Tongue (tissue), 2 donors: ENCODE results near the gene CDKAL1. TPM values are rescaled to one million over a fixed set of nuclear protein-coding genes. Genes with fewer than 3 reads are reported as not detected.
A peak's percentile ranks its signal among the peaks of the same experiment; 100 is the strongest.

Source experiments
- DNase-seq: peaks from one replicate; pipeline ENCODE4 v3.0.0-alpha.2; 2015
- total RNA-seq: library from RNA; depleted of rRNA; stranded (reverse); fragments of >200 nt; gene quantifications from one replicate; pipeline ENCODE4 v1.2.3, GENCODE V29; 2014

CDKAL1 gene
- total RNA-seq, 1 donor from 2014 or later, result 36.5 TPM

DNA sequence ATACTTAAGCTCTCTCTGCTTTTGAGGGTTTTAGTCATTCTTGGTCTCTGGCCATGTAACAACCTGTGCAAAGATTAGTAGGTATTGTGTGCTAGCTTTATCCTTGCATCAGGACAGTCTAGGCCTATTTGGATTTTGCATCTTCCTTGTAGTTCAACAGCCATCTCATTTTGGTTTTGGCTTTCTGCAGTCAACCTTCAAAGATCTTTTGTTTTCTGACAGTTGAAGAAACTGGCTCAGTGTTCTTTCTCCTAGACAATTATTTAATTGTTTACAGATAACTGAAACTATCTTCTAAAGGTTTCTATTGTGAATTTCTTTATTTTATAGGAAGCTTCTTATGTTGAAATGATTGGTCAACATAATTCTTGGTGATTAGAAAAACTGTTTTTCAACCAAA, 307.5 kb downstream of the CDKAL1 start:
- no peak for DNase-seq

DNA sequence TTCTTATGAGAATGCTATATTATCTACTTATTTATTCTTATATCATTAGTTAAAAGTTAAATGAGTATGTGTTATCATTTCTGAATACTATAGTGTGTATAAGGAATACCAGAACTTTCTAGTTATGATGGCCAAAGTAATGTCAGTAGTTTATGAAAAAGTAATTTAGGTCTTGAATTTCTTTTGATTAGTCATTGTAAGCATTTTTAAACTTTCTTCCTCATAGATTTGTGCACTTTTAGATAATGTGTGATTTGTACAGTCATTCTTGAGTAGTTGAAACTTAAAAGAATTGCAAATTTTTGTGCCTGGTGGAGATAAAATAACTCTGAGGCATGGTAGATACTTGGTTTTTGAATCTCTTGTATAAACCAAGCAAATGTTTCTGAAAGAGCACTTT, 311.3 kb downstream of the CDKAL1 start:
- DNase-seq, result no peak

DNA sequence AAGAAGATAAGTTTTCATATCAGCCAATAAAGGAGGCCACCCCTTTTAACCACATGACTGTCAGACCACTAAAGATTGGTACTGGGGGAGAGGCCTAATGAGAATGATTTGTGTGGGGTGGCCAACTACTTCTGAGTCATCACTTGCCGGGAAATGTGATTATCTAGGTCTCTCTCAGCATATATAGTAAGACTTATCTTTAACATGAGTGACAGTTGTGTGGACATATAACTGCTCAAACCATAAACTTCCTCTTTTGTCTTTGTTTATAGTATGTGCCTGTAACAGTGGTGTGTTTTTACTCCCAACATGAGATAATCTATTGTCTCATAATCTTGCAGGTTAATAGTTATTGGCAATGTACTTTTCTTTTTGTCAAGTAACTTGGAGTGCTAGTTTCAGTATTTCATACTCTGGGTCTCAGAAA, 312.4 kb downstream of the CDKAL1 start:
- DNase-seq, result no peak

DNA sequence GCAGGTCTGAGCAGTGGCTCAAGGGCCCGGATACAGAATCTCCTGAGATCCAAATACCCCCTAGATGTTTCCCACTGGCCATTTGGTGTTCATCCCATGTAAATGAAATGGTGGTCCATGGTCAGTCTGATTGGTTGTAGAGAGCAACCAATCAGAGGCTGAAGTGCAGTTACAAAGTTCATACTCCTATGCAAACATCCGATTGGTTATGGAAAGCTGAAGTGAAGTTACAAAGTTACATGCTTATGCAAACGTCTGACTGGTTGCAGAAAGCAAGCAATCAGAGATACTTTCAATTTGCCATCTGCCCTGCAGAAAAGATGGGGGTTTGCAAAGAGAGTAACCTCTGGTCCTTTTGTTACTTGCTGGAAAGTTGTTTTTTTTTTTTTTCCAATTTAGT, 313.6 kb downstream of the CDKAL1 start:
- DNase-seq, result no peak

DNA sequence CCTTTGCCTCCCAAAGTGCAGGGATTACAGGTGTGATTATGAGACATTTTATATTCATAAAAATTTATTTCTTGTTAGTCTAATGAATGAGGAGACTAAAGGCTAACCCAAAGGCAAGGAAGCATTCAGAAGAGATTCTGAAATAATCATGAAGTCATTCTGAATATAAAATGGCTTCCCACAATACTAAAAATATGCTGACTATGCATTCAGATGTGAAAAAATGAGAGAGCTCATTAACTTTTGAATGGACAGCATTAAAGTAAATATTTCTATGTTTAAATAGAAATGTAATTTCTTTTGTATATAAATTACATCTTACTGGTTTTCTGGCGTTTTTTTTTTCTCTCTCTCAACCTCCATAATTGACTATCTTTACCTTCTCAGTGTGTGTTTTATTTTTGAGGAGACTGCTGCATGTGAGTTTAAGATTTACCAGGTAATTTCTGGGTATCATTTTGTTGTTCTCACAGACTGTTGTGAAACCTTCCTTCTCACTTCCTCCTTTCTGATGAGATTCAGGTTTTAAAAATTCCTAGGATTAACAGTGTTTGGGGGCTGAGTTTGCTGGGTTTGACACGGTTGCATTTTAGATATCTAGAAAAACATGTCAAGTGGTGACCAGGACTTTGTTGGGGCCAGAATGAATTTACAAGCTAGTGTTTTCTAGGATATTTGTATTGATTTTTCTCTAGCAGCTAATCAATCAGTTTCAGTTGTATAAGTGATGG, 316.6 kb downstream of the CDKAL1 start:
- no peak for DNase-seq

DNA sequence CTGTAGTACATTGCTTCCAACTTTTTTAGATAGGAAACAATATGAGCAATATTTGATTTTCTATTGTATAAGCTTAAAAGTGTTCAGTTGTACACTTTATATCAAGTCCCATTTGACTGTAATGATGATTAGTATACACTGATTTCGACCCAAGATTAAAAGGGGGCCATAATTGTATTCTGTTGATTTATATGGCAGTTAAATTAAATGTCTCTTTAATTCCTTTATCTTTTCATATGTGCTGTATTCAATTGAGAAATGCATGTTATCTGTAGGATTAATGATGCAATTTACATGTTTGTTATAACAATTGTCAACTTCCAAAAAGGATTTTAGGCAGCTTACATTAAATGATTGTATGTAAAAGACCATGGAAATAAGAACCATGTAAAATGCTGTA, 317.5 kb downstream of the CDKAL1 start:
- DNase-seq, result no peak

DNA sequence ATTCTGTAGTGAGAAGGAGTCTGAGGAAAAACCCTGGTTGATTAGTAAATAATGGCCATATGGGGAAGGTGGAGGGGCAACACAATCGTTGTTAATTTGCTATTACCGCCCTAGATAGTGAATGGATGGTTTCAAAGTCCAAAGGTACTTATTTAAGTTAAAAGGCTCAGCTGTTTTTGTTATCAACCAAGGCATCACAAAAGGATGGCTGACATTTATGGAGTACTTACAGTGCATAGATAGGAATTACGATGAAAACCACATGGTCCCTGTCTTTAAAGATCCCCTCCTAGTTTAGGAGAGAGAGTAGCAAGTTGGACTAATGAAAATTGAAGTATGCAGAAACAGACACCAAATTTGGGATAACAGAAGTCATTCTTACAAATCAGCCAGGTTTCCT, 319.6 kb downstream of the CDKAL1 start:
- no peak for DNase-seq

DNA sequence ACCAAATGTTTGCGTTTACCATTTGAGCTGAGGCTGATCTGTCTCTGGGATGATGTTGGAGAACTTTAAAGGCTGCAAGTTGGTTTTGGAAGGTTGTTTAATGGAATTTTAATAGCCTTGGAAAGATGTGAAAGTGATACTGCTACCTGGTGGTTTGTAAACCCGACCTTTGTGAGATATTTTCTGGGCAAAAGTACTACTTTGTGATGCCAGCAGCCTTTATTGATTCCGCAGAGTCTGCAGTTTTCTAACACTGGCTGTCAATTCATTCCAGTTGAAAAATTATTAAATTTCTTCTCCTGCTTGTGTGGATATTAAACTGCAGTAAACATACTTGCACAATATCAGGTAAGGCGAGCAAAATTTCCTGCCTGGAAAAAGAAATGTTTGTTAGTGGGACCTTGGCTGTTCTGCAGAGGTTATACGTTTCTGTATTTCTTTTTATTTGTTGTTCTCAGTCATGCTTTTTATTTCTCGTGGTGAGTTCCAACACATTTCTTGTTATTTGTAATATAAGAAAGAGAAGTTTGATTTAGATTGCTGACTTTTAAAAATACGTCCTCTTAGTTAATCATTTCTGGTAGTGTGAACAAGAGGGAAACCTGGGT, 322.5 kb downstream of the CDKAL1 start:
- DNase-seq, result no peak

DNA sequence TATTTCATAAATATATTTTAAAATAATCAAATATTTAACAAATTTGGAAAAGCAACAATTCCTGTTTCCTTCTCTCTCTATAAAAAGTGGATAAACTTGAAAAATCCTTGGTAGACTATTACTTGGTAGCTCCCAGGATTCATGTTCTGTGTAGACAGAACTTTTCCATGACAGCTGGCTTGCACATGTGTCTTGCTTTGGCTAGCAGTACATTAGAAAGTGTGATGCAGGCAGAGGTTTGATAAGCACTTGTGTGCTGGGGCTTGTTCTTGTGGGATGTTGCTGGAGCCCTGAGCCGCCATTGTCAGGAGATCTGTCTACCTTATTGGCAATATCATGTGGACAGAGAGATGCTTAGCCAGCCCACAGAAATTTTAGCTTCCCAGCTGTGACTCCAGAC, 327.2 kb downstream of the CDKAL1 start:
- peak; percentile 22 for DNase-seq

DNA sequence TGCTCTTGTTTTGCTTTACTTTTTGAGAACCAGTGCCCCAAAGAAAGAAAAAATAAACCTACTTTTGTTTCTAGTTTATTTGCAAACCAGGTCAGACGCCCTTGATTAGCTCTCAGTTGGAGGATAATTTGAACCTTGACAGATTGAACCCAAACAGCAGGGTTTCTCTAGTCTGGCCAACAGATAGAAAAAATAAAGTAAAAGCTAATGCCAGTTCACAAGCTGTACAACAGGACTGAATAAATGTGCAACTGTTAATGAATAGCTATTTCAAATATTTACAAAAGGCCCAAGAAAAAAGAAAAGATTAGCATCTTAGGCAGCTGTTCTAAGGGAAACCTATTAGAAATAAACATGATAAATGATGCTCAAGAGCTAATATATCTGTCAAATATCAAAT, 331.8 kb downstream of the CDKAL1 start:
- DNase-seq, result no peak

DNA sequence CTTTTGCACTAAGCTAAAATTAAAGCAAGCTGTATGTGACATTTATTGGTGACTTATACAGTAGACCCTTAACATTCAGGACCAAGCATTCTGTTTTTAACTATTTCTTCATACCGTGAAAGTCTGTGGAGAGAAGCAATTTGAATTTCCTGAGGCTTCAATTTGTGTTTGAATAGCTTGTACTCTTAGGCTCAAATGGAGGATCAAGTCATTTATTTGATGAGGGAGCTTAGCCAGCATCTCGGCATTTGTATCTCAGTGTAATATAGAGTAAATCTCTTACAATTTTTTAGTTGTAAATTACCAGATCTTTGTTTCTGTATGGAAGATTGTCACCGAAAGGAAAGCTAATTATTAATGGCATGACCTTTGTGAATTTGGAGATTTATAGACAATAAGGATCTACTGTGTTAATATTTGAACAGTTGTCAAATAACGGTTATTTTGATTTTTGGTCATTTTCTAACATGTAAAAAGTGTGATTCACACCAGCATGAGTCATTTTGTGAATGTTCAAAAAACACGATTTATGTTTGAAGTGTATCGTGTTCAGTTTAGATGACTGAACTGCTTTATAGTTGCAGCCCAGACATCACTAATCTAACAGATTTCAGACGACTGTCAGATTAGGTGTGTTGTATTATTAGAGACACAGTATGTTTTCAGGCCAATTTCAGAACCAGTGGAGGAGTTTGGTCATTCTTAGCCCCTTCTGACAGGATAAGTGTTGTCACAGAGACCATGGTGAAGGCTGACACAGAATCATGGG, 332.9 kb downstream of the CDKAL1 start:
- DNase-seq, result no peak

DNA sequence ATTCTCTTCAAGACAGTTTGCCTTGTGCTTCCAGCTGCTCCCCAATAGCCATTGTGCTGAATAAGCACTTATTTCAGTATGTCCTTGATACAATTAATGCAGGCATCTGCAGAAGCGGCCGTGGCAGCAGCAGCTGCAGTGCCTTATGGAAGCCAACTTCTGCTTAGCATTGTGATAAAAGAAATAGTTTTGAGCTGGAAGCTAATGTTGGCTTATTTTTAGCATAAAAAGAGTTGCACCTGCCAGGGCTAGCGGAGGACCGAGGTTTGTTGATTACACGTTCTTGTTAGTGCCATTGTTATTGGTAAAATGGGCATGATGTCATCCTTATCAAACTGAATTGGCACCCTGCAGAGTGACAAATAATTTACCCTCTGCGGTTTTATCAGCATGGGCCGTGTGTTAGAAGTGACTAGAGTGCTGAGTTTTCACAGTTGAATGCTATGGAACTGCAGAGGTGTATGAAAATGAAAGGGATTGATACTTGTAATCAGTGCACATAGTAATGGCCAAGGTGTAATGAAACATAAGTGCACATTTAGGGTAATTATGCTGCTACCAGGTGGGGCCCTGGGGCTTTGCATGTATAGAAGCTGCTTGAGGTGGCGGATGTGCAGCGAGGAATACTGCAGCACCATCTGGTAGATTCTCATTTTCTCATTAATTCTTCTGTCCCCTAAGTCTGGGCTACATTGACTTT, 334.3 kb downstream of the CDKAL1 start:
- DNase-seq, result peak; percentile 74

DNA sequence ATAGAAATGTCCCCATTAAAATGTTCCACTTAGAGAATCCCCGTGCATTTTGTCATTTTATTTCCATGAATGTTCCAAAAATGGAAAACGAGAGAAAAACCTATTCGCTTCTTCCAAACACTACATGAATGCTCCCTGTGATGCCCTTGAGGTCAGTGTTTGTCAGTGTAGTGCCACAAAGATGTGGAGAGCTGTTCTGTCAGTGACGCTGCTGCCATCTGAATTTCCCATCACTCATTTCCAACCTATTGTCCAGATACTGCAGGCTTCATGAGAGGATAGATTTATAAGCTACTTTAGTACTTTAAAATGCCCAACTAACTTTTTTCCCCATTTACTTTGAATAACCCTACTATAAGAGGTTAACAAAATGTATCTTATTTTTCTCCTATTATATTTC, 335.8 kb downstream of the CDKAL1 start:
- DNase-seq, result no peak

DNA sequence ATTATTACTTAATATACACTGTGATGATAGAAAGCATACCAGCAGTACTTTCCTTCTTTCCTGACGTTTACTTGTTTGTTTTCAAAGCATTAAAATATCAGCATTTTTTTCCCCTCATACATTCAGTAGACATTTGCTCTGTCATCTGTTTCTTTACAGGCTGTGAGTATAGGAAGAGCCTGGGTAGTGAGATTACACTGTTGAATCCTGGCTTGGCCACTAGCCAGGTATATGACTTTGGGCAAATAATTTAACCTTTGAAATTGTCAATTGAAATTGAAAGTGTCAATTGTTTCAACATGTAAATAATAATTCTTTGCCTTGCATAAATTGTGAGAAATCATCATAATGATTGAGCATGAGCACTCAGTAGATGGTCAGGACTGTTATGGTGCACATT, 336.2 kb downstream of the CDKAL1 start:
- DNase-seq, result no peak

DNA sequence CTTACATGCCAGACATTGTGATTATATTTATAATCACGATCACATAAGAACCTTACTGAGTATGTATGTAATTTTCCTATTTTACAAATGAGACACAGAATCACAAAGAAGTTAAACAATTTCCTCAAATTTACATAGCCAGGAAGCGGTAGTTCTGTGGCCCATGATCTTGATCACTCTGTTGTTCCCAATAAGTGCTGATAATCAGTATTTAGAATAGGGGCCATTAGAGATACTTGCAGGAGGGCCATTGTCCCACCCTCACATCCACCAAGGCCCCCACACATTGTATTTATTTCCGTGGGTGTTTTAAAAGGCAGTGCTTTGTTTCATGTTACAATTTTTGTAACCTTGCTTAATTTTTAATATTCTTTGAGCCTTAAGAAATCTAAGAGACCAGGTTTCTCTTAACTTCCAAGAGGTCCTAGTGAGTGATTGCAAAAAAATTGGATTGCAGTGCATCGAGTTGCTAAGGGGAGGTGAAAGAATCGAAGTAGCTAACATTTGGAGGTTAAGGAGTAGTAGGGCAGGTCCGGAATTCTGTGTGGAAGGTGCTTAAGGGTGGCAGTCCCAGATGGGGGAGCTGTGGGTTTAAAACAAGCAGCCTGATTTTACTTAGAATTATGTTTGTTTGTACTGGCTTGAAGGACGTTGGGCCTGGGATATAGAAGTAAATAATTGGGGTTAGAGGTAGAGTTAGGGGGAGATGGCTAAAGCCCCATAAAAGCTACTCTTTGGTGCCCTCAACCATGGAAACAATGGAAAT, 339.4 kb downstream of the CDKAL1 start:
- DNase-seq, result no peak

DNA sequence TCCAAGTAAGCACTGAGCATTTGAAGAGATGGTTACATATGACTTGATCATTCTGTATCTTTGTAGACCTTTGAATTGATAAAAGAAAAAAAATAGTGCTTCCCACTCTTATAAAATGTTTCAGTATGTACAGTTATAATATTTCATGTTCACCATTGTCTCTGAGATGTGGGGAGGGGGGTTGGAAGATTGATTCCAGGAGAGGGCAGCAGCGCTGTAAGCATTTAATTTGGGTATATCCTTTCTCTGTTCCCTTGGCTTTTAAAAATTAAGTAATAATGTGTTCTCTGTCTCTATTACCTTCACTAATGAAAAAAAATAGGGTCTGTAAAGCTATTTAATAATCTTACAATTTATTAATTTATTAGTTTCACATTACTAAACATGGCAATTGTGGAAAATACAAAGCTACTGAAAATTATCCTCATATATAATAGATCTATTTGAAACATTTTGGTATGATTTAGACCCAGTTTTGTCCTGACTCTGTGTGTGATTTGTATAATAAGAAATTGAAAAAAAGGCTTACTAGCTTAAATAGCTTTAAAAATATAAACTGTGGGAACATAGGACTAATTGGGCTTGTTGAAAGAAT, 341.2 kb downstream of the CDKAL1 start:
- DNase-seq, result peak; percentile 66

DNA sequence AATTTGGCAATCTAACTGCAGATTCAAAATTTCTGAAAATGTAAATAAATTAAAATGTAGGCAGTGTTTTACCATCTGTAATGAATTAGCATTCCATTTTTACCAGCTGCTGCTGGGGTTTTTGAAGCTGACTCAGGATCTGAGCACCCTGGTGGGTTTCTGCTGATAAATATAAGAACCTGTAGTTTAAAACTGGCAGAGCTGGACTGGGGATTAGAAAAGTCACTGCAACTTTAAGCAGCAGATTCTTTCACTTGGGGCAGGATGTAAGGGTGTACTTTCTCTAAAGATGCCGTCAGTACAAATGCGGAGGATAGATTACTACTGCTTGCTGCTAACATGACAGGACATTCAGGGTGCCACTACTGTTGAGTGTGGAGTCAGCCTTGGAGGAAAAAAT, 341.8 kb downstream of the CDKAL1 start:
- DNase-seq, result peak; percentile 27

DNA sequence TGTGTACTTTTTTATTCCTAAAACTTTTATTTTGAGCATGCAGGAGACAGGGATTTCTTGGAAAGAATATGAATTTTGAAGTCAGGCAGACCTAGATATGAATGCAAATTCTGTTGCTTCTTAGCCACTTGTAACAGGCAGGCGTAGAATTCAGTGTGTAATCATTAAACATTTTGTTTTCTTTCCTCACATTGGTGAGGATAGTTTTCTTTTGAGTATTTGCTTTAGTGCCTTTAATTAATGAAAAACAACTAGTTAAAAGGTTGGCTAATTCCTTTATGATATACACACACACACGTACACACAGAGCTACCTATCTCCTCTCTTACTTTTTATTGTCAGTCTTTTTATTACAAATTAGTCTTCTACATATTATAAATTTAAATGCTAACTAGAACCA, 342.3 kb downstream of the CDKAL1 start:
- DNase-seq, result no peak

DNA sequence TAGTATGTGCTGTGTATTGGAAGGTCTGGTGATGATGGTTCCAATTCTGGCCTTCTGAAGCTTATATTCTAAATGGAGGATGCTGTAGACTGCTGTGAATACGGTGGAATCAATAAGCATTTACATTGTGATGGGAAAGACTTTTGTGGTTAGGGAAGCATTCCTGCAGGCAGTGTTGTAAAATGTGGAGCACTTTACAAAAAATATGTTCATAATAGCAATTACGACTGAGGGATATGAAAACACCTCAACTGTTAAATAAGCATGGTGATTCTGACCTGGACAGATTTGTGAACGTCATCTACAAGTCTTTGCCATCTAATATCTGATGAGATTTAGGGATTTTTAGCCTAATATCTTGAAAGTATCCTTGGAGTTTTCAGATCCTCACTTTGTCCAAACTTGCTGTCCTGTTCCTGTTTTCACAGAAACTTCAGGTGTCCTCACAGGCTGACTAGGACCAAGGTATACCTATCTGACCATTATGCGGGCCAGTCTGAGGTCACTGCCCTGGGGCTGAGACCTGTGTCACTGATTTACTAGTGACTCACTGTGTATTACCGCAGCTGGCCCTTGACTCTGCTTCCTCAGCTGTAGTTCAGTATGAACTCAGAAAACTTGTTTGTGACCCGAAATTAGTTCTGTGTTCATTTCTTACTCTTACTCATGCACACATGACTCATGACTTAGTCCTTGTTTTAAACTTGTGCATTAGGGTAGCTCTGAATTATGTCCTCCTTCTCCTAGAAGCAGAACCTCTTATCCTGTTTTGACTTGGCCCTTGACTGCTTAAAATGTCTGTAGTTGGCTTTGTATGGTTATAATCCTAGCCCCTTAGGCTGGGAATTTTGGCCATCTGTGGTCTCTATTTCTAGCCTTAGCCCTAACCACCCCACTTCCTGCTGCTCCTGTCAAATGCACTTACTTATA, 343.0 kb downstream of the CDKAL1 start:
- peak; percentile 7 for DNase-seq

DNA sequence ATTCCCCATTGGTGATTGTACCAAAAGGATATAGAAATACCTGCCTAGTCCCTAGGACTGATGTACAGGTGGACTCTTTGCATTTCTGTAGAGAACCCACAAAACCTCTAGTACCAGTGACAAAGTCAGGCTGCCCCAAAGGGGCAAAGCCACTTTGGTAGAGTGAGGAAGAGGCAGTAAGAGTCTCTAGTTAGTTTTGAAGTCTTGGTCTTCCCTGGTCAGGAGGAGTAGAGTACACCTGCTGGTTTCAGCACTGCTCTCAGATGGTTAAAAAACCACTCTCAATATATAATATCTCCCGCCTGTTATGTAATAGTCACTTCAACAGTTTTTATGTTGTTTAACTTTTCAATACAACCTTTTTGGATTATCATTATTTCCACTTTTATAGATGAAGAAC, 344.9 kb downstream of the CDKAL1 start:
- no peak for DNase-seq

DNA sequence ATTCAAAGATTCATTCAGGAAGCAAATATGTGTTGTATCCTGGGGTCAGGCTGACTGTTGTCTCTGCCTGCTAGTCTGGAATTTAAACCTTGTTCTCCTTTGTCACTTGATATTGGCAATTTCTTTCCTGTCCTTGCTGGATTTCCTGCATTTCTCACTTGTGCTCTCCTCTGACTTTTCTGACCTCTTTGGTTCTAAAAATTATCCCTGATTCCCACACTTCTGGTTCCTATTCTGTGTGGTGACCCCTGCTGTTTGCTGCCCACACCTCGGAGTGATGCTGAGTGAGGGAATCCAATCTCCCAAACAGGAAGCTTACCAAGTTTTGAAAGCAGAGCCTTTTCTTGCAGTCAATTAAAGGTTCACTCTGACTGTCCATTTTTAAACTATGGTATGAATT, 345.3 kb downstream of the CDKAL1 start:
- peak; percentile 11 for DNase-seq
